Caco-2 (cell line): ENCODE results near the gene FBXO39. TPM values are rescaled to one million over a fixed set of nuclear protein-coding genes. Genes with fewer than 3 reads are reported as not detected.

Source experiments
- BruUV-seq: library from RNA; stranded (reverse); fragments of 400-500 nt; replicated peaks from 2 replicates; lab custom pipeline; 2021; lab: Mats Ljungman, UMichigan
- CTCF ChIA-PET: fragments of 300-600 bp; sonication (Branson Sonifier 250); formaldehyde crosslinking; loops from one replicate; lab custom pipeline; 2022; ENCODE audit warnings: antibody characterized with exemption; lab: Charles Lee
- POLR2A ChIA-PET: fragments of 300-600 bp; sonication (Branson Sonifier 250); formaldehyde crosslinking; loops from one replicate; lab custom pipeline; 2022; ENCODE audit warnings: antibody characterized with exemption; lab: Charles Lee
- DNase-seq, 2 experiments: peaks; one replicate each; pipeline versions ENCODE4 v3.0.0 to v3.0.0-alpha.2; 2020 to 2022
- H3K27me3 ChIP-seq: replicated peaks from 2 replicates; pipeline ENCODE4 v1.6.0; 2011; ENCODE audit warnings: low read length; ENCODE audit not compliant: control insufficient read depth, insufficient read depth
- H3K36me3 ChIP-seq: 2 replicates; pipeline ENCODE4 v1.5.1; 2011; ENCODE audit warnings: low read length; ENCODE audit not compliant: control insufficient read depth, insufficient read depth
- H3K4me1 ChIP-seq: fragments of 250-450 bp; sonication (Bioruptor Pico); 2 replicates; pipeline ENCODE4 v1.5.1; 2020; ENCODE audit warnings: mild to moderate bottlenecking
- H3K4me3 ChIP-seq: 2 replicates; pipeline ENCODE4 v1.5.1; 2011; ENCODE audit warnings: low read depth, mild to moderate bottlenecking, control low read depth, low read length
- H3K9me3 ChIP-seq: fragments of 250-450 bp; sonication (Bioruptor Pico); 2 replicates; pipeline ENCODE4 v1.5.1; 2020; ENCODE audit warnings: mild to moderate bottlenecking, moderate library complexity
- H3K27ac Mint-ChIP-seq: one replicate; pipeline ENCODE4 v1.8.0; 2022; ENCODE audit warnings: mixed read lengths; ENCODE audit not compliant: unreplicated experiment
- H3K27me3 Mint-ChIP-seq: one replicate; pipeline ENCODE4 v1.8.0; 2022; ENCODE audit warnings: mixed read lengths; ENCODE audit not compliant: insufficient read depth, unreplicated experiment
- H3K36me3 Mint-ChIP-seq: one replicate; pipeline ENCODE4 v1.8.0; 2022; ENCODE audit warnings: mild to moderate bottlenecking, mixed read lengths; ENCODE audit not compliant: insufficient read depth, unreplicated experiment
- H3K4me1 Mint-ChIP-seq: one replicate; pipeline ENCODE4 v1.8.0; 2022; ENCODE audit warnings: low read depth, mixed read lengths; ENCODE audit not compliant: unreplicated experiment
- H3K4me3 Mint-ChIP-seq: one replicate; pipeline ENCODE4 v1.8.0; 2022; ENCODE audit warnings: mild to moderate bottlenecking, moderate library complexity, mixed read lengths; ENCODE audit not compliant: unreplicated experiment
- H3K9me3 Mint-ChIP-seq: one replicate; pipeline ENCODE4 v1.8.0; 2022; ENCODE audit warnings: mixed read lengths; ENCODE audit not compliant: unreplicated experiment
- CTCF ChIP-seq, 2 experiments: fragments of 200-600 bp in 1 of 2; IDR thresholded peaks; 1 replicate in 1 of 2; 2 replicates in 1 of 2; pipeline versions ENCODE4 v1.5.1 to v1.8.0; 2011 to 2022; ENCODE audit warnings: antibody characterized with exemption in 1 of 2, control low read depth in 1 of 2, inconsistent platforms in 1 of 2, low read depth in 1 of 2, low read length in 1 of 2, mild to moderate bottlenecking in 1 of 2, moderate library complexity in 1 of 2; ENCODE audit not compliant: insufficient read depth in 1 of 2, severe bottlenecking in 1 of 2, unreplicated experiment in 1 of 2
- intact Hi-C: fragments of 100-400 bp; cut with micrococcal nuclease; formaldehyde crosslinking; loops from one replicate; pipeline ENCODE4 v1.10.0; 2022; ENCODE audit not compliant: unreplicated experiment
- total RNA-seq: library from RNA; stranded (reverse); gene quantifications from 2 replicates; pipeline ENCODE4 v1.2.3, GENCODE V29; 2022

FBXO39 gene
- total RNA-seq, 1 experiment from 2014 or later = not detected

GRCh38 chr17:6789146-6789545 lies 13.1 kb downstream of the FBXO39 start:
- DNase-seq = no peak
- Mint-ChIP-seq H3K4me3 (no peak overlapping the region), H3K27ac (no peak overlapping the region), H3K4me1 (peaks cover 12% of the 10 kb centered on the region), H3K27me3 (no peaks in the 10 kb centered on the region), H3K36me3 (no peaks in the 10 kb centered on the region), H3K9me3 (no peaks in the 10 kb centered on the region)
- peaks cover 4% of the 10 kb centered on the region; the same call in 1 of the 2 replicates for H3K4me1 ChIP-seq
- no peak for TF ChIP-seq CTCF (IDR thresholded peaks at IDR 0.05; ENCODE audit: insufficient read depth in 1 of 2, low read depth in 1 of 2, low read length in 1 of 2, severe bottlenecking in 1 of 2, unreplicated experiment in 1 of 2)
- H3K9me3 ChIP-seq = no peaks in the 10 kb centered on the region
- CTCF ChIA-PET = no interaction called here
- no peaks in the 10 kb centered on the region for H3K27me3 ChIP-seq
- POLR2A ChIA-PET = no interaction called here
- no peak overlapping the region for H3K4me3 ChIP-seq
- no peaks in the 10 kb centered on the region for H3K36me3 ChIP-seq
- no TSS peak for BruUV-seq
- intact Hi-C loops = no loop called here

- no peaks in the 10 kb centered on the region for H3K36me3 ChIP-seq
- H3K4me1 ChIP-seq = peaks cover 34% of the 10 kb centered on the region
- BruUV-seq = no TSS peak
- no peak overlapping the region for H3K4me3 ChIP-seq
- DNase-seq = no peak
- intact Hi-C loops = no loop called here
- no peaks in the 10 kb centered on the region for H3K9me3 ChIP-seq
- no peaks in the 10 kb centered on the region for H3K27me3 ChIP-seq
- no peak overlapping the region for H3K27ac Mint-ChIP-seq
- no peaks in the 10 kb centered on the region for H3K9me3 Mint-ChIP-seq
- no peak overlapping the region for H3K4me3 Mint-ChIP-seq
- H3K27me3 Mint-ChIP-seq = no peaks in the 10 kb centered on the region
- CTCF ChIA-PET = no interaction called here
- no peak for TF ChIP-seq CTCF (IDR thresholded peaks at IDR 0.05; ENCODE audit: insufficient read depth in 1 of 2, low read depth in 1 of 2, low read length in 1 of 2, severe bottlenecking in 1 of 2, unreplicated experiment in 1 of 2)
- POLR2A ChIA-PET = no interaction called here
- H3K36me3 Mint-ChIP-seq = no peaks in the 10 kb centered on the region
- H3K4me1 Mint-ChIP-seq = peaks cover 7% of the 10 kb centered on the region
Measured at GRCh38 chr17:6793748-6794493, 17.9 kb downstream of the FBXO39 start.

GRCh38 chr17:6796017-6796886 lies 20.2 kb downstream of the FBXO39 start:
- intact Hi-C loops = no loop called here
- no peaks in the 10 kb centered on the region for H3K36me3 Mint-ChIP-seq
- no peaks in the 10 kb centered on the region for H3K9me3 Mint-ChIP-seq
- H3K27ac Mint-ChIP-seq = peak overlapping the region; percentile 78
- TSS peak; percentile 79 for BruUV-seq
- H3K4me3 Mint-ChIP-seq = peak overlapping the region; percentile 46
- H3K27me3 Mint-ChIP-seq = no peaks in the 10 kb centered on the region
- H3K36me3 ChIP-seq = no peaks in the 10 kb centered on the region
- H3K4me1 Mint-ChIP-seq = peaks cover 7% of the 10 kb centered on the region
- POLR2A ChIA-PET = interaction anchor here (0.6 to 1.1 kb wide), 2 partner anchors 9 to 96 kb away, joined by 3 to 4 read pairs; no protein-coding TSS in a partner anchor
- peaks cover 30% of the 10 kb centered on the region for H3K4me1 ChIP-seq
- CTCF ChIA-PET = interaction anchor here (0.8 to 0.9 kb wide), 2 partner anchors 9 to 219 kb away, joined by 3 to 5 read pairs; no protein-coding TSS in a partner anchor
- DNase-seq = peak; percentile 51 to 72
- H3K27me3 ChIP-seq = no peaks in the 10 kb centered on the region
- no peaks in the 10 kb centered on the region for H3K9me3 ChIP-seq
- H3K4me3 ChIP-seq = no peak overlapping the region
- TF ChIP-seq CTCF (IDR thresholded peaks at IDR 0.05; ENCODE audit: insufficient read depth in 1 of 2, low read depth in 1 of 2, low read length in 1 of 2, severe bottlenecking in 1 of 2, unreplicated experiment in 1 of 2) = no peak
